Astrocyte of the cerebellum (primary cell): ENCODE measurements around the gene SUDS3.

Experiments
- DNase-seq: peaks from one replicate; pipeline ENCODE4 v3.0.0-alpha.2; 2011; ENCODE audit warnings: low read depth
- H3K4me3 ChIP-seq: 2 replicates; pipeline ENCODE4 v1.5.1; 2011; ENCODE audit warnings: mild to moderate bottlenecking, low read depth, low read length, moderate library complexity
- CTCF ChIP-seq: IDR thresholded peaks from 2 replicates; pipeline ENCODE4 v1.5.1; 2012; ENCODE audit warnings: low read length, low read depth, moderate library complexity, mild to moderate bottlenecking; ENCODE audit errors: missing control alignments
- in situ Hi-C: cut with HindIII; loops from 2 replicates; pipeline ENCODE4 v1.10.0; 2017; ENCODE audit warnings: low sequenced_read_pairs

Gene SUDS3

GRCh38 chr12:118361092-118361404 is 15.3 kb upstream of the SUDS3 start:
- in situ Hi-C loops, result no loop called here
- TF ChIP-seq CTCF, result no peak
- no peak overlapping the region for H3K4me3 ChIP-seq
- no peak for DNase-seq

GRCh38 chr12:118361889-118362288 is 14.5 kb upstream of the SUDS3 start:
- H3K4me3 ChIP-seq, result no peak overlapping the region
- no peak for TF ChIP-seq CTCF
- no peak for DNase-seq
- in situ Hi-C loops, result no loop called here

GRCh38 chr12:118368821-118369220 is 7.5 kb upstream of the SUDS3 start:
- DNase-seq, result no peak
- H3K4me3 ChIP-seq, result no peak overlapping the region
- in situ Hi-C loops, result no loop called here
- TF ChIP-seq CTCF, result no peak

- DNase-seq, result no peak
- peak overlapping the region; percentile 90 for H3K4me3 ChIP-seq
- TF ChIP-seq CTCF, result no peak
- in situ Hi-C loops, result no loop called here
Measured at GRCh38 chr12:118370601-118371000, 5.8 kb upstream of the SUDS3 start.

GRCh38 chr12:118371321-118372282 is 4.8 kb upstream of the SUDS3 start:
- in situ Hi-C loops, result no loop called here
- H3K4me3 ChIP-seq, result peak overlapping the region; percentile 90
- no peak for DNase-seq
- no peak for TF ChIP-seq CTCF

GRCh38 chr12:118372541-118373495 is 3.5 kb upstream of the SUDS3 start, which contains the start of gene TAOK3:
Gene TAOK3, minus strand, starts transcription at chr12:118372907. Its CDS starts 117,340 bp downstream, at chr12:118255567.
- in situ Hi-C loops, result no loop called here
- no peak for TF ChIP-seq CTCF
- H3K4me3 ChIP-seq, result peak within 1 kb of the TSS; percentile 90
- peak; percentile 95 for DNase-seq
